K562 (cell line): ENCODE results near the gene NBEAL2. TPM values are rescaled to one million over a fixed set of nuclear protein-coding genes. Genes with fewer than 3 reads are reported as not detected.

ENCODE experiments used
- BCLAF1 ChIP-seq, 2 experiments: fragments of 450-650 bp in 1 of 2; IDR thresholded peaks; 2 replicates each; pipeline ENCODE4 v1.6.1; 2011 to 2017; ENCODE audit warnings: low read depth in 2 of 2, antibody characterized with exemption in 1 of 2, borderline replicate concordance in 1 of 2, low read length in 1 of 2, mild to moderate bottlenecking in 1 of 2, mixed read lengths in 1 of 2; ENCODE audit not compliant: control insufficient read depth in 1 of 2
- HES1 ChIP-seq: fragments of 450-650 bp; IDR thresholded peaks from 2 replicates; pipeline ENCODE4 v1.6.1; 2016; ENCODE audit warnings: low read depth, mild to moderate bottlenecking, moderate library complexity
- PHB2 ChIP-seq: fragments of 450-650 bp; IDR thresholded peaks from 2 replicates; pipeline ENCODE4 v1.6.1; 2017; ENCODE audit warnings: low read depth
- PHTF2 ChIP-seq: fragments of 250-450 bp; sonication (Bioruptor Pico); IDR thresholded peaks from 2 replicates; pipeline ENCODE4 v1.5.0; 2021; ENCODE audit warnings: mild to moderate bottlenecking
- POLR2H ChIP-seq: IDR thresholded peaks from 2 replicates; pipeline ENCODE4 v1.6.1; 2016; ENCODE audit warnings: missing genetic modification characterization, low read depth, mild to moderate bottlenecking, control low read depth, missing compliant biosample characterization, moderate library complexity
- RAD21 ChIP-seq, 2 experiments: fragments of 250-450 bp in 1 of 2; fragments of 450-650 bp in 1 of 2; sonication (Bioruptor Pico) in 1 of 2; formaldehyde crosslinking in 1 of 2; IDR thresholded peaks in 1 of 2; conservative IDR thresholded peaks in 1 of 2; 2 replicates each; pipeline versions ENCODE4 v1.4.0 to v1.8.0; 2020 to 2022; ENCODE audit warnings: mild to moderate bottlenecking in 2 of 2, moderate library complexity in 1 of 2
- ZBTB49 ChIP-seq: sonication (generic); formaldehyde crosslinking; IDR thresholded peaks from 2 replicates; pipeline ENCODE4 v1.8.0; 2022; ENCODE audit warnings: missing genetic modification reagents, mild to moderate bottlenecking, borderline replicate concordance
- ZNF224 ChIP-seq: sonication (generic); formaldehyde crosslinking; IDR thresholded peaks from 2 replicates; pipeline ENCODE4 v1.8.0; 2022; ENCODE audit warnings: mild to moderate bottlenecking, missing genetic modification reagents
- polyA plus RNA-seq, 8 experiments: library from polyadenylated mRNA; depleted of rRNA in 4 of 8; stranded (reverse) in 5 of 8; unstranded in 3 of 8; fragments of >200 nt; fragmentation: Nextera tagmentation in 2 of 8; fragmentation: Illumina TruSeq in 1 of 8; extraction: Ambion mirVana in 2 of 8; extraction: Trizol in 1 of 8; gene quantifications; 2 replicates each; pipeline versions ENCODE4 v1.2.1 to v1.2.3, GENCODE V29; 2011 to 2014; ENCODE audit warnings: inconsistent platforms in 1 of 8, missing spikeins in 1 of 8
- total RNA-seq, 7 experiments: library from RNA; depleted of rRNA in 6 of 7; stranded (reverse); fragments of >200 nt in 6 of 7; fragmentation: Illumina TruSeq in 2 of 7; extraction: Trizol in 2 of 7; gene quantifications; 2 replicates each; pipeline versions ENCODE4 v1.2.1 to v1.2.3, GENCODE V29; 2011 to 2021; ENCODE audit warnings: low replicate concordance in 1 of 7
- TF ChIP-seq, protein P1 (sequence below): sonication (generic); formaldehyde crosslinking; IDR thresholded peaks from 2 replicates; pipeline ENCODE4 v1.8.0; 2023; ENCODE audit warnings: missing genetic modification reagents, mild to moderate bottlenecking, borderline replicate concordance
- TF ChIP-seq, protein P2 (sequence below): fragments of 250-450 bp; sonication (Bioruptor Pico); IDR thresholded peaks from 2 replicates; pipeline ENCODE4 v1.4.0; 2020; ENCODE audit warnings: borderline replicate concordance

Gene NBEAL2
- total and polyA plus RNA-seq, 9 of the 15 experiments (the other 6 are each of a cell fraction or from before 2014, with no cell fraction given), result 0.06 to 114 (median 29.6) TPM

- TF ChIP-seq, protein P1, sequence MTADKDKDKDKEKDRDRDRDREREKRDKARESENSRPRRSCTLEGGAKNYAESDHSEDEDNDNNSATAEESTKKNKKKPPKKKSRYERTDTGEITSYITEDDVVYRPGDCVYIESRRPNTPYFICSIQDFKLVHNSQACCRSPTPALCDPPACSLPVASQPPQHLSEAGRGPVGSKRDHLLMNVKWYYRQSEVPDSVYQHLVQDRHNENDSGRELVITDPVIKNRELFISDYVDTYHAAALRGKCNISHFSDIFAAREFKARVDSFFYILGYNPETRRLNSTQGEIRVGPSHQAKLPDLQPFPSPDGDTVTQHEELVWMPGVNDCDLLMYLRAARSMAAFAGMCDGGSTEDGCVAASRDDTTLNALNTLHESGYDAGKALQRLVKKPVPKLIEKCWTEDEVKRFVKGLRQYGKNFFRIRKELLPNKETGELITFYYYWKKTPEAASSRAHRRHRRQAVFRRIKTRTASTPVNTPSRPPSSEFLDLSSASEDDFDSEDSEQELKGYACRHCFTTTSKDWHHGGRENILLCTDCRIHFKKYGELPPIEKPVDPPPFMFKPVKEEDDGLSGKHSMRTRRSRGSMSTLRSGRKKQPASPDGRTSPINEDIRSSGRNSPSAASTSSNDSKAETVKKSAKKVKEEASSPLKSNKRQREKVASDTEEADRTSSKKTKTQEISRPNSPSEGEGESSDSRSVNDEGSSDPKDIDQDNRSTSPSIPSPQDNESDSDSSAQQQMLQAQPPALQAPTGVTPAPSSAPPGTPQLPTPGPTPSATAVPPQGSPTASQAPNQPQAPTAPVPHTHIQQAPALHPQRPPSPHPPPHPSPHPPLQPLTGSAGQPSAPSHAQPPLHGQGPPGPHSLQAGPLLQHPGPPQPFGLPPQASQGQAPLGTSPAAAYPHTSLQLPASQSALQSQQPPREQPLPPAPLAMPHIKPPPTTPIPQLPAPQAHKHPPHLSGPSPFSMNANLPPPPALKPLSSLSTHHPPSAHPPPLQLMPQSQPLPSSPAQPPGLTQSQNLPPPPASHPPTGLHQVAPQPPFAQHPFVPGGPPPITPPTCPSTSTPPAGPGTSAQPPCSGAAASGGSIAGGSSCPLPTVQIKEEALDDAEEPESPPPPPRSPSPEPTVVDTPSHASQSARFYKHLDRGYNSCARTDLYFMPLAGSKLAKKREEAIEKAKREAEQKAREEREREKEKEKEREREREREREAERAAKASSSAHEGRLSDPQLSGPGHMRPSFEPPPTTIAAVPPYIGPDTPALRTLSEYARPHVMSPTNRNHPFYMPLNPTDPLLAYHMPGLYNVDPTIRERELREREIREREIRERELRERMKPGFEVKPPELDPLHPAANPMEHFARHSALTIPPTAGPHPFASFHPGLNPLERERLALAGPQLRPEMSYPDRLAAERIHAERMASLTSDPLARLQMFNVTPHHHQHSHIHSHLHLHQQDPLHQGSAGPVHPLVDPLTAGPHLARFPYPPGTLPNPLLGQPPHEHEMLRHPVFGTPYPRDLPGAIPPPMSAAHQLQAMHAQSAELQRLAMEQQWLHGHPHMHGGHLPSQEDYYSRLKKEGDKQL (CRISPR knock-in tag), result no peak
- TF ChIP-seq PHTF2 (CRISPR knock-in tag) (no peak), RAD21 (CRISPR knock-in tag; conservative IDR thresholded peaks at IDR 0.05 in 1 of 2, IDR thresholded peaks at IDR 0.05 in 1 of 2) (peak in 1 of 2 experiments; percentile 53; a peak in 3 of 4 replicates), HES1 (no peak), POLR2H (tag) (no peak), BCLAF1 (IDR thresholded peaks at IDR 0.05; ENCODE audit: borderline replicate concordance in 1 of 2, control insufficient read depth in 1 of 2, low read depth in 2 of 2, low read length in 1 of 2) (no peak), ZNF224 (CRISPR knock-in tag) (no peak), PHB2 (no peak), ZBTB49 (CRISPR knock-in tag) (no peak)
- TF ChIP-seq, protein P2, sequence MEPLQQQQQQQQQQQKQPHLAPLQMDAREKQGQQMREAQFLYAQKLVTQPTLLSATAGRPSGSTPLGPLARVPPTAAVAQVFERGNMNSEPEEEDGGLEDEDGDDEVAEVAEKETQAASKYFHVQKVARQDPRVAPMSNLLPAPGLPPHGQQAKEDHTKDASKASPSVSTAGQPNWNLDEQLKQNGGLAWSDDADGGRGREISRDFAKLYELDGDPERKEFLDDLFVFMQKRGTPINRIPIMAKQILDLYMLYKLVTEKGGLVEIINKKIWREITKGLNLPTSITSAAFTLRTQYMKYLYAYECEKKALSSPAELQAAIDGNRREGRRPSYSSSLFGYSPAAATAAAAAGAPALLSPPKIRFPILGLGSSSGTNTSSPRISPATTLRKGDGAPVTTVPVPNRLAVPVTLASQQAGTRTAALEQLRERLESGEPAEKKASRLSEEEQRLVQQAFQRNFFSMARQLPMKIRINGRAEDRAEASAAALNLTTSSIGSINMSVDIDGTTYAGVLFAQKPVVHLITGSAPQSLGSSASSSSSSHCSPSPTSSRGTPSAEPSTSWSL (CRISPR knock-in tag), result 0 out of 2 replicates have a peak, but pooled peaks have one; percentile 35
These were observed at the start of gene NBEAL2 (continued) for GRCh38 chr3:46978985-46979944.
